H9 (cell line): Measurements from ENCODE around the gene INPP5F. TPM values are rescaled to one million over a fixed set of nuclear protein-coding genes. Genes with fewer than 3 reads are reported as not detected.

ENCODE experiments used
- DNase-seq: peaks from one replicate; pipeline ENCODE4 v3.0.0-alpha.2; 2017
- H2AFZ ChIP-seq: one replicate; pipeline ENCODE4 v1.6.1; 2013; ENCODE audit warnings: mild to moderate bottlenecking, low read length, control low read depth, moderate library complexity
- H2AK5ac ChIP-seq: 2 replicates; pipeline ENCODE4 v1.6.1; 2013; ENCODE audit warnings: low read length, control low read depth, mixed read lengths; ENCODE audit not compliant: insufficient read length
- H2BK120ac ChIP-seq: one replicate; pipeline ENCODE4 v1.6.1; 2013; ENCODE audit warnings: low read depth, mild to moderate bottlenecking, low read length, control low read depth, inconsistent platforms; ENCODE audit not compliant: poor library complexity, severe bottlenecking
- H2BK12ac ChIP-seq: 2 replicates; pipeline ENCODE4 v1.6.1; 2013; ENCODE audit warnings: low read length, control low read depth, mixed read lengths, low read depth; ENCODE audit not compliant: insufficient read length
- H2BK15ac ChIP-seq: 2 replicates; pipeline ENCODE4 v1.6.1; 2013; ENCODE audit warnings: low read depth, low read length, control low read depth
- H2BK20ac ChIP-seq: one replicate; pipeline ENCODE4 v1.6.1; 2013; ENCODE audit warnings: low read depth, mild to moderate bottlenecking, low read length, control low read depth, inconsistent platforms; ENCODE audit not compliant: poor library complexity, severe bottlenecking
- H2BK5ac ChIP-seq: 2 replicates; pipeline ENCODE4 v1.6.1; 2013; ENCODE audit warnings: low read length, control low read depth, mixed read lengths; ENCODE audit not compliant: insufficient read length
- H3K14ac ChIP-seq: 2 replicates; pipeline ENCODE4 v1.6.1; 2013; ENCODE audit warnings: low read length, control low read depth; ENCODE audit not compliant: insufficient read depth
- H3K18ac ChIP-seq: 2 replicates; pipeline ENCODE4 v1.6.1; 2013; ENCODE audit warnings: low read depth, mild to moderate bottlenecking, mixed read lengths, low read length, control low read depth; ENCODE audit not compliant: insufficient read length
- H3K23ac ChIP-seq: 2 replicates; pipeline ENCODE4 v1.6.1; 2013; ENCODE audit warnings: low read length, control low read depth, mixed read lengths, low read depth; ENCODE audit not compliant: insufficient read length
- H3K23me2 ChIP-seq: 2 replicates; pipeline ENCODE4 v1.6.1; 2013; ENCODE audit warnings: low read depth, mild to moderate bottlenecking, mixed read lengths, low read length, control low read depth; ENCODE audit not compliant: insufficient read length, poor library complexity, severe bottlenecking
- H3K27ac ChIP-seq: 2 replicates; pipeline ENCODE4 v1.5.1; 2013; ENCODE audit warnings: low read length, control low read depth, mixed read lengths, low read depth; ENCODE audit not compliant: insufficient read length
- H3K27me3 ChIP-seq: 2 replicates; pipeline ENCODE4 v1.6.1; 2013; ENCODE audit warnings: low read length, control low read depth, inconsistent platforms; ENCODE audit not compliant: insufficient read depth
- H3K4ac ChIP-seq: 2 replicates; pipeline ENCODE4 v1.6.1; 2013; ENCODE audit warnings: low read depth, mild to moderate bottlenecking, control low read depth, inconsistent platforms, low read length, moderate library complexity
- H3K4me1 ChIP-seq: 2 replicates; pipeline ENCODE4 v1.6.1; 2013; ENCODE audit warnings: low read length, control low read depth, inconsistent platforms; ENCODE audit not compliant: insufficient read depth
- H3K4me2 ChIP-seq: 2 replicates; pipeline ENCODE4 v1.6.1; 2013; ENCODE audit warnings: low read length, control low read depth, mixed read lengths; ENCODE audit not compliant: insufficient read length, insufficient read depth
- H3K56ac ChIP-seq: 2 replicates; pipeline ENCODE4 v1.6.1; 2013; ENCODE audit warnings: low read depth, mild to moderate bottlenecking, mixed read lengths, low read length, control low read depth; ENCODE audit not compliant: insufficient read length
- H3K79me1 ChIP-seq: 2 replicates; pipeline ENCODE4 v1.6.1; 2013; ENCODE audit warnings: low read depth, mild to moderate bottlenecking, moderate library complexity, low read length, control low read depth, inconsistent platforms; ENCODE audit not compliant: insufficient read depth, poor library complexity, severe bottlenecking
- H3K79me2 ChIP-seq: 2 replicates; pipeline ENCODE4 v1.6.1; 2013; ENCODE audit warnings: low read length, control low read depth, inconsistent platforms; ENCODE audit not compliant: insufficient read depth
- H3K9ac ChIP-seq: 2 replicates; pipeline ENCODE4 v1.6.1; 2013; ENCODE audit warnings: low read length, control low read depth, mixed read lengths; ENCODE audit not compliant: insufficient read length; ENCODE audit errors: extremely low read depth
- H3K9me3 ChIP-seq: one replicate; pipeline ENCODE4 v1.6.1; 2013; ENCODE audit warnings: low read depth, low read length, inconsistent platforms; ENCODE audit not compliant: control insufficient read depth
- H3T11ph ChIP-seq: one replicate; pipeline ENCODE4 v1.6.1; 2013; ENCODE audit warnings: mild to moderate bottlenecking, low read length, control low read depth, inconsistent platforms
- H4K20me1 ChIP-seq: one replicate; pipeline ENCODE4 v1.6.1; 2013; ENCODE audit not compliant: control insufficient read depth, insufficient read length, insufficient read depth
- H4K5ac ChIP-seq: 2 replicates; pipeline ENCODE4 v1.6.1; 2013; ENCODE audit warnings: low read depth, mild to moderate bottlenecking, mixed read lengths, low read length, control low read depth; ENCODE audit not compliant: insufficient read length
- H4K8ac ChIP-seq: replicated peaks from 2 replicates; pipeline ENCODE4 v1.6.1; 2013; ENCODE audit warnings: low read length, control low read depth, mixed read lengths, low read depth; ENCODE audit not compliant: insufficient read length
- H4K91ac ChIP-seq: 2 replicates; pipeline ENCODE4 v1.6.1; 2013; ENCODE audit warnings: low read depth, mild to moderate bottlenecking, moderate library complexity, mixed read lengths, low read length, control low read depth; ENCODE audit not compliant: insufficient read length
- H3K27ac Mint-ChIP-seq, 3 experiments: 2 replicates in 2 of 3; 3 replicates in 1 of 3; pipeline ENCODE4 v1.8.0; 2020 to 2021; ENCODE audit warnings: mixed read lengths in 3 of 3, mild to moderate bottlenecking in 1 of 3, moderate library complexity in 1 of 3
- H3K27me3 Mint-ChIP-seq: 2 replicates; pipeline ENCODE4 v1.8.0; 2021; ENCODE audit warnings: low read depth, mild to moderate bottlenecking, moderate library complexity, mixed read lengths
- H3K36me3 Mint-ChIP-seq, 3 experiments: 2 replicates in 2 of 3; 3 replicates in 1 of 3; pipeline ENCODE4 v1.8.0; 2020 to 2021; ENCODE audit warnings: low read depth in 3 of 3, mixed read lengths in 3 of 3; ENCODE audit not compliant: insufficient read depth in 1 of 3
- H3K4me1 Mint-ChIP-seq, 2 experiments: 2 replicates each; pipeline ENCODE4 v1.8.0; 2020; ENCODE audit warnings: mixed read lengths in 2 of 2
- H3K4me3 Mint-ChIP-seq, 2 experiments: 2 replicates in 1 of 2; 3 replicates in 1 of 2; pipeline ENCODE4 v1.8.0; 2020 to 2021; ENCODE audit warnings: mild to moderate bottlenecking in 2 of 2, mixed read lengths in 2 of 2, moderate library complexity in 1 of 2
- H3K9me3 Mint-ChIP-seq, 2 experiments: 2 replicates in 1 of 2; 3 replicates in 1 of 2; pipeline ENCODE4 v1.8.0; 2020; ENCODE audit warnings: mild to moderate bottlenecking in 2 of 2, mixed read lengths in 2 of 2, moderate library complexity in 1 of 2
- WGBS: extraction: QIAGEN DNeasy Blood & Tissue Kit; methylation state at CpG from one replicate; pipeline ENCODE4 v1.1.7; 2013; ENCODE audit warnings: missing lambda C conversion rate, low lambda C conversion rate, mixed read lengths; ENCODE audit not compliant: insufficient read length; ENCODE audit errors: extremely low coverage; 5-methylcytosine and 5-hydroxymethylcytosine counted together
- total RNA-seq: library from RNA; stranded (reverse); gene quantifications from 2 replicates; pipeline ENCODE4 v1.2.1, GENCODE V29; 2021
- TF ChIP-seq, protein P1 (sequence below): fragments of 200-600 bp; sonication (generic); conservative IDR thresholded peaks from 3 replicates; pipeline ENCODE4 v1.8.0; 2021; ENCODE audit warnings: antibody characterized with exemption, mild to moderate bottlenecking

INPP5F gene
- total RNA-seq, 1 experiment from 2014 or later = 108 TPM

DNA sequence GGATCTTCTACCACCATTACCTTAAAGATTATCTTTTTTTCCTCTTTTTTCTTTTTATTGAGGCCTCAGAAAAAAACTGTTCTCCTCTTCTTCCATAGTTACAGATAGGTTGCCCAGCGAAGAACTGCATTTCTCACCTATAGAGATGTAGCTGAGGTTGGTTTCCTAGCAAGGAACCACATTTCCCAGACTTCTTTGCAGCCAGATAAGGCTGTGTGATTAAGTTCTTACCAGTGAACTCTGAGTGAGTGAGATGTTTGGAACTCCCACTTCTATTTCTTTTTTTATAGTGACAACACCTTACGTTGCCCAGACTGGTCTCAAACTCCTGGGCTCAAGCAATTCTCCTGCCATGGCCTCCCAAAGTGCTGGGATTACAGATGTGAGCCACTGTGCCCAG, 152.7 kb downstream of the INPP5F start:
- Histone ChIP-seq H4K20me1 (no peaks in the 10 kb centered on the region), H2BK20ac (no peak overlapping the region), H3K79me2 (no peaks in the 10 kb centered on the region), H2BK5ac (no peak overlapping the region), H3K14ac (no peak overlapping the region), H3K9ac (no peak overlapping the region), H3K4me1 (no peaks in the 10 kb centered on the region), H2AFZ (no peak overlapping the region), H3K56ac (no peak overlapping the region), H4K8ac (no peak overlapping the region), H3K27ac (no peak overlapping the region), H3K4ac (no peak overlapping the region), H3K27me3 (no peaks in the 10 kb centered on the region), H3K79me1 (no peaks in the 10 kb centered on the region), H4K5ac (no peak overlapping the region), H2BK120ac (no peak overlapping the region), H2BK12ac (no peak overlapping the region), H3T11ph (no peak overlapping the region), H3K23ac (no peak overlapping the region), H3K9me3 (no peaks in the 10 kb centered on the region), H4K91ac (no peak overlapping the region), H3K4me2 (no peak overlapping the region), H3K23me2 (peaks cover 3% of the 10 kb centered on the region), H3K18ac (no peak overlapping the region), H2AK5ac (no peak overlapping the region), H2BK15ac (no peak overlapping the region)
- DNase-seq = no peak
- Mint-ChIP-seq H3K9me3 (no peaks in the 10 kb centered on the region), H3K27me3 (no peaks in the 10 kb centered on the region), H3K27ac (no peak overlapping the region), H3K4me1 (peaks cover 5 to 6% of the 10 kb centered on the region in 2 experiments; a peak in 3 of 4 replicates), H3K36me3 (no peaks in the 10 kb centered on the region), H3K4me3 (no peak overlapping the region)
- WGBS = no CpG with 5 or more reads among the region's 2 CpGs
- TF ChIP-seq, protein P1, sequence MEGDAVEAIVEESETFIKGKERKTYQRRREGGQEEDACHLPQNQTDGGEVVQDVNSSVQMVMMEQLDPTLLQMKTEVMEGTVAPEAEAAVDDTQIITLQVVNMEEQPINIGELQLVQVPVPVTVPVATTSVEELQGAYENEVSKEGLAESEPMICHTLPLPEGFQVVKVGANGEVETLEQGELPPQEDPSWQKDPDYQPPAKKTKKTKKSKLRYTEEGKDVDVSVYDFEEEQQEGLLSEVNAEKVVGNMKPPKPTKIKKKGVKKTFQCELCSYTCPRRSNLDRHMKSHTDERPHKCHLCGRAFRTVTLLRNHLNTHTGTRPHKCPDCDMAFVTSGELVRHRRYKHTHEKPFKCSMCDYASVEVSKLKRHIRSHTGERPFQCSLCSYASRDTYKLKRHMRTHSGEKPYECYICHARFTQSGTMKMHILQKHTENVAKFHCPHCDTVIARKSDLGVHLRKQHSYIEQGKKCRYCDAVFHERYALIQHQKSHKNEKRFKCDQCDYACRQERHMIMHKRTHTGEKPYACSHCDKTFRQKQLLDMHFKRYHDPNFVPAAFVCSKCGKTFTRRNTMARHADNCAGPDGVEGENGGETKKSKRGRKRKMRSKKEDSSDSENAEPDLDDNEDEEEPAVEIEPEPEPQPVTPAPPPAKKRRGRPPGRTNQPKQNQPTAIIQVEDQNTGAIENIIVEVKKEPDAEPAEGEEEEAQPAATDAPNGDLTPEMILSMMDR = no peak

Other genes with a start within 250 kb of the INPP5F start
- 9.8 and 10.6 TPM in 2 replicates for gene RGS10, start 183.3 kb upstream of the INPP5F start, total RNA-seq
- gene TIAL1, start 129.1 kb upstream of the INPP5F start, total RNA-seq = 146 and 152 TPM in 2 replicates
- gene BAG3, start 74.7 kb upstream of the INPP5F start, total RNA-seq = 11.1 and 11.4 TPM in 2 replicates
- 87.1 and 90.2 TPM in 2 replicates for gene MCMBP, start 146.8 kb downstream of the INPP5F start, total RNA-seq
- 91.9 and 93.0 TPM in 2 replicates for gene SEC23IP, start 166.7 kb downstream of the INPP5F start, total RNA-seq